Measurements from ENCODE around the gene ENTPD2.

The ENTPD2 gene

DNA sequence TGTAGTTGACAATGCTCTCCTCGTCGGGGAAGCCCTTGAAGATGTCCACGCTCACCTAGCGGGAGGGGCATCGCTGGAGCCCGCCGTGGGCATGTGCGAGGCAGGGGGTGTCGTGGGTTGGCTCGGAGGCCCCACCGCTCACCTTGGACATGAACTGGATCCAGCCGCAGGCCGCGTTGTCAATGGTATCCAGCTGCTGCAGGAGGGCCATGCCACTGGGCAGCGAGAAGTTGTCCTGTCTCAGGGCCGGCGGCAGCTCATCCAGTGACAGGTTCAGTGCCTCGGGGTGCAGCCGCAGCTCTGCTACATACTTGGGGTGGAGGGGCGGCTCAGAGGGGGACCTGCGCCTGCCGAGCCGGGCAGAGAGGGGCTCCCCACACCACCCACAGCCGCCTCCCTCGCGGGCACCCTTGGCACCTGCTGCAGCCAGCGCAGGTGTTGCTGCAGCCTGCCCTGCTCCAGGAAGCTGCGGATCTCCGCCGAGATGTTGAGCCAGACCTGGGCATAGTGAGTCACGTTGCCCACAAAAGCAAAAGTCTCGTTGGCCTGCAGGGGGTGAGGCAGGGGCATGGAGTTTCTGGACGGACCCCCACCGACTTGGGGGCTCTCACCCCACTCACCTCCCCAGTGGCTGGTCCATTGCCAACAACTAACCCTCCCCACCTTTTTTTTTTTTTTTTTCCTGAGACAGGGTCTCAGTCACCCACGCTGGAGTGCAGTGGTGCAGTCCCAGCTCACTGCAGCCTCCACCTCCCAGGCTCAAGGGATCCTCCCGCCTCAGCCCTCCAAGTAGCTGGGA is 34.9 kb downstream of the ENTPD2 start:
- no peak for DNase-seq (ENCODE audit: low read depth in 1 of 2, low spot score in 1 of 2)

DNA sequence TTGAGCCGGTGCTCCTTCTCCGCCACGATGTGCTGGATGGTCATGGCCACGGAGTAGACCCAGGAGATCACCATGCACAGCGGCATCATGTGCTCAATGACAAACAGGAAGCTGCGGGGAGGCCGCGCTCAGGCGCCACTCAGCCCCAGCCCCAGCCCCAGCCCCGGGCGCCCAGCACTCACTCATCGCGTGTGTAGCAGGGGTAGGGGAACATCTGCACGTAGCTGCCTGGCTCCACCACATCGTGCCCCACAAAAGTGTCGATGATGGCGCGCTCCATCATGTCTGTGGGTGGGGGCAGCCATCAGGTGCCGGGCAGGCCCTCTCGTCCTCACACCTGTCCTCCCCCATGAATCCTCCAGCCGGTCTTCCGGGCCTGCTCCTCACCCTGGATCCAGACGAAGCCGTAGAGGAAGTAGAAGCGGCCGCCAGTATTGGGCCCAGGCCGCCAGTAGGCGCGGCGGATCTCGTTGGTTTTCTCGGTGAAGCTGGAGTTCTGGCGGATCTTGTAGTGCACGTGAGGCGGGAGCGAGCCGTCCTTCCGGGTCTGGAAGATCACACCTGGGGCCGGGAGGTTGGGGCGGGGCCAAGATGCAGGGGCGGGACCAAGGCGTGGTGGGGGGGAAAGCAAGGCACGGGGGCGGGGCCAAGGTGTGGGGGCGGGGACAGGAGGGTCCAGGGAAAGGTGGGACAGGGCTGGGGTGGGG is 35.9 kb downstream of the ENTPD2 start:
- no peak for DNase-seq (ENCODE audit: low read depth in 1 of 2, low spot score in 1 of 2)

DNA sequence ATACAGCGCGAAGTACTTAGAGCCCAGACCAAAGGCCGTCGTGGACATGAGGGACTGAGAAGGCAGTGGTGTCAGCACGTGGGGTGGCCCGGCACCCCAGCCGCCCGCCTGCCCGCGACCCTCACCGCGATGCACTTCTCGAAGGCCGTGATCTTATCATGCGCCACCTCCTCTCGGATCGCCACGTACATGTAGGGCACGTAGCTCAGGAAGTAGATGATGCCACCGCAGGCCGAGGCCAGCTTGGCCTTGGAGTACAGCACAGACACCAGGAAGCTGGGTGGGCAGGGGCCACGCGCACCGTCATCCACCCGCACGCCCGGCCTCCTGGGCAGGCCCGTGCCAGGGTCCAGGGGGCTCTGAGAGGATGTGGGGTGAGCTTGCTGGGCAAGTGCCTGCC is 36.8 kb downstream of the ENTPD2 start:
- no peak for DNase-seq (ENCODE audit: low read depth in 1 of 2, low spot score in 1 of 2)

DNA sequence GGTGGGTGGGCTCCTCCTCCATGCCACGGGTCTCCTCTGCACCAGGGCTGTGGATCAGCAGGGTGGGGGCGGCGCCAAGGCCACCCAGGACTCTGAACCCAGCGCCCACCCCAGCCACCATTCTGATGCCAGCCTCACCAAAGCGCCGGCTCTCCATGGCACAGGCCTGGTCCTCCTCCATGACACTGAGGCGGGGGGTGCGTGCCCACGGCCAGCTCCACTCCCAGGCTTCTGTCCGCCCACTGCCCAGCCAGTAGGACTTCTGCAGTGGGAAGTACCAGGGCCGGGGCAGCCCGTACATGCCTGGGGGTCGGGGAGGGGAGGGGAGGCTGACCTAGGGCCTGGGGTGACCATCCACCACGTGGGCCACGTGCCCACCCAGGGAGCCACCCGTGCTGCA is 37.4 kb downstream of the ENTPD2 start:
- DNase-seq (ENCODE audit: low read depth in 1 of 2, low spot score in 1 of 2): no peak

DNA sequence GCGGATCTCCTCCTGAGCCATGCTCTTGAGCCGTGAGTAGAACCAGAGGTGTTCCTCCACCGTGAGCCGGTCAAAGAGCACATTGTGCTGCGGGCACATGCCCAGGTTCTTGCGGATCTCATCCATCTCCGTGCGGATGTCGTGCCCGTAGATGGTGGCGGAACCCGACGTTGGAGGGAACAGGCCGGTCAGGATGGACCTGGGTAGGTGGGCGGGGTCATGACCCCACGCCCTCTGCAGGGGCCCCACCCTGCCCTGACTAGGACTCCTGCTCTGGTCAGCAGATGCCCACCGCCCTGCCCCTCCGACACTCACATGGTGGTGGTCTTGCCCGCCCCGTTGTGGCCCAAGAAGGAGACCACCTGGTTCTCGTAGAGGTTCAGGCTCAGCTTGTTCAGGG is 37.9 kb downstream of the ENTPD2 start:
- DNase-seq (ENCODE audit: low read depth in 1 of 2, low spot score in 1 of 2): no peak

DNA sequence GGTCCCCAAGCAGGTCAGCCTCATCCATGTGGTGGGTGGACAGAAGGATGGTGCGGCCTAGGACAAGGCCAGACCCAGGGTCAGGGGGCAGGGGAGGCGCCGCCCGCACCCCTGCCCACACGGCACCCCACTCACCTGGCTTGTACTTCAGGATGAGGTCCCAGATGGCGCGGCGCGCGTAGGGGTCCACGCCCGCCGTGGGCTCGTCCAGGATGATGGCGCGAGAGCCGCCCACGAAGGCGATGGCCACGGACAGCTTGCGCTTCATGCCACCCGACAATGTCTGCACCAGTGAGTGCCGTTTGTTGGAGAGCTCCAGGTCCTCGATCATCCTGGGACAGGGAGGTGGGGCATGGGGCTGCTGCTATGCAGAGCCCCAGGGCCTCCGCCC is 38.3 kb downstream of the ENTPD2 start:
- no peak for DNase-seq (ENCODE audit: low read depth in 1 of 2, low spot score in 1 of 2)

DNA sequence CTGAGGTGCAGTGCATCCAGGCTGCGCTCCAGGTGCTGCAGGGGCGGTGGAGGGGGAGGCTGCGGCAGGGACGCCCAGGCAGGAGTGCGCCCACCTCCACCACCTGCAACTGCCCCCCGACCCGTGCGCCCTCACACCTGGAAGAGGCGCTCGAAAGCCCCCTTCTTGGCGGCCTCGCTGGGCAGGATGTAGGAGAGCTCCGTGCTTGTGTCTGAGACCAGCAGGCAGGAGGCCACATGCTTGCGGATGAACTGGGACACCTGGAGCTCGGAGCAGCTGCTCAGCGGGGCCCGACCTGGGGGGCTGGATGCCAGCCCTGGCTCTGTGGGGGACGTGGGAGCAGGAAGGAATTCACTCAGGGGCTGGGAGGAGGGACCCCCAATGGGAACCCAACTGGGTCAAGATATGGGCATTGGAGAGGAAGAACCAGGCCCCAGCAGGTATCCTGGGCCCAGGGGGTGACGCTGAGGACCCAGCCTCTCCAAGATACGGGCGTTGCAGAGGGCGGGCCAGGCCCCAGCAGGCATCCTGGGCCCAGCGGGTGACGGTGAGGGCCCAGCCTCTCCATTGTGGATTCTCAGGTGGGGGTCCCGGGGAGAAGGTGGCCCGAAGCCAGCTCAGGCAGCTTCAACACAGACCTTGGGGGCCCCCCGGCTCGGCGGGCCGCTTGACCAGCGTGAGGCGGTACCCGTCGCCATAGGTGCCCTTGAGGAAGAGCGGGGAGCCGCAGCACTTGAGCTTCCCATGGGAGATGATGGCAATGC is 38.9 kb downstream of the ENTPD2 start:
- no peak for DNase-seq (ENCODE audit: low read depth in 1 of 2, low spot score in 1 of 2)

DNA sequence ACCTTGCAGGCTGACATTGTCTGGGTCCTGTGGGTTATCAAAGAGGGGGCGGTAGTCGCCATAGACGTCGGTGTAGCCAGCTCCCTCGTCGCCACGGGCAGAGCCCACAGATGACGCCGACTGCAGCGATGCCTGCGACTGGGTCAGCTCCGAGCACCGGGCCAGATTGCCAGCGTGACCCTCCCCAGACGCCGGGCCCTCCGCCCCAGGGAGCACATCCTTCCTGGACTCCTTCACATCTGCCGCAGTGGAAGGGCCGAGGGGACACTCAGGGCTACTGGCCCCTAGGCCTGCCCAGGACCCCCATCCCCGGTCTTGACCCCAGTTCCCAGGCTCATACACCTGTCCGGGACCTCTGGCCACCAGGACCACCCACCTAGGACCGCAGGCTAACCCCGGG is 39.7 kb downstream of the ENTPD2 start:
- no peak for DNase-seq (ENCODE audit: low read depth in 1 of 2, low spot score in 1 of 2)

DNA sequence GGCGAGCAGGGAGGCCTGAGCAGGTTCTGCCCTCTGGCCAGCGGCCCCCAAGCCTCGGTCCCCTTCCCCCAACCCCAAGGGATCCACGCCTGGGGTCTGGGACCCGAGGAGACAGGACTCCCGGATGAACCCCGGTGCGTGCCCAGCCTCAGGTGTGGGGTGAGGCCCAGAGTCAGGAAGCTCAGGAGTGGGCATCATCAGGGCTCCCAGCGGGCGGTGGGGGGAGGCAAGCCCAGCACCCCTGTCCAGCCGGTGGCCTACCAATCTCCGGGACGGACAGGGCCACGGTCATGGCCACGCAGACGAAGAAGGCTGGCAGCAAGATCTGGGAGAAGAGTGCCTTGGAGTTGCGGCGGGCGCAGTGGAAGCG is 40.3 kb downstream of the ENTPD2 start:
- no peak for DNase-seq (ENCODE audit: low read depth in 1 of 2, low spot score in 1 of 2)

DNA sequence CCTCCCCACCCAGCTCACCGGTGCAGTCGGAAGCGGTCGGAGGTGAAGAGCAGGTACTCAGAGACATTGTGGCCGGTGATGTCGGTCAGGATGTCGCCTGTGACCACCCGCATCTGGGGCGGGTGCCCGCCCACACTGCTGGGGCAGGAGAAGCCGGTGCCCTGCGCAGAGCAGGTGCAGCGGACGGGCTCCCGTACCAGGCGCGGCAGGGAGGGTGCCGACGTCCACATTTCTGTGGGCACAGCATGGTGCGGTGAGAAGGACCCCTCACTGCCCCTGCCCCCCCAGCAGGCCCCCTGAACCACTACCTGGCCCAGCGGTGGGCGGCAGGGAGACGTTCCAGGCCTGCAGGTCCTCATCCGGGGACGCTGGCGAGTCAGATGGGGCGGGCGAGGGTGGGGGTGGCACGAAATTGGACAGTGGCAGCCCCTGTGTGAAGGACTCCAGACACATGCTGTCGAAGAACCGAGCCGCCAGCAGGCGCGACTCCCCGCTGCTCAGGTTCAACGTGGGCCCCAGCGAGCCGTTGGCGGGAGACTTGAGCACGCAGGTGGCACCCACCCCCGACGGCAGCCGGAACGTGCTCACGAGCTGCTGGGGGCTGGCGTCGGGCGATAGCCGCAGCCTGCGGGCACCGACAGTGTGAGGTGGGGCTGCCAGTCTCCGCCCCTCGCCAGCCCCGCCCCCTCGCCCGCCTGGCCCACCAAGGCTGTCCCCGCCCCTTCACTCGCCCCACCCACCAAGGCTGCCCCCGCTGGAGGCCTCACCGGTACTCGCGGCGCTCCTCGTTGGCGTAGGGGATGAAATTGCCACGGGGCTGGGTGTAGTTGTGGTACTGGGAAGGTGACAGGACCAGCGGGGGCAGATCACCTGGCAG is 40.9 kb downstream of the ENTPD2 start:
- no peak for DNase-seq (ENCODE audit: low read depth in 1 of 2, low spot score in 1 of 2)

DNA sequence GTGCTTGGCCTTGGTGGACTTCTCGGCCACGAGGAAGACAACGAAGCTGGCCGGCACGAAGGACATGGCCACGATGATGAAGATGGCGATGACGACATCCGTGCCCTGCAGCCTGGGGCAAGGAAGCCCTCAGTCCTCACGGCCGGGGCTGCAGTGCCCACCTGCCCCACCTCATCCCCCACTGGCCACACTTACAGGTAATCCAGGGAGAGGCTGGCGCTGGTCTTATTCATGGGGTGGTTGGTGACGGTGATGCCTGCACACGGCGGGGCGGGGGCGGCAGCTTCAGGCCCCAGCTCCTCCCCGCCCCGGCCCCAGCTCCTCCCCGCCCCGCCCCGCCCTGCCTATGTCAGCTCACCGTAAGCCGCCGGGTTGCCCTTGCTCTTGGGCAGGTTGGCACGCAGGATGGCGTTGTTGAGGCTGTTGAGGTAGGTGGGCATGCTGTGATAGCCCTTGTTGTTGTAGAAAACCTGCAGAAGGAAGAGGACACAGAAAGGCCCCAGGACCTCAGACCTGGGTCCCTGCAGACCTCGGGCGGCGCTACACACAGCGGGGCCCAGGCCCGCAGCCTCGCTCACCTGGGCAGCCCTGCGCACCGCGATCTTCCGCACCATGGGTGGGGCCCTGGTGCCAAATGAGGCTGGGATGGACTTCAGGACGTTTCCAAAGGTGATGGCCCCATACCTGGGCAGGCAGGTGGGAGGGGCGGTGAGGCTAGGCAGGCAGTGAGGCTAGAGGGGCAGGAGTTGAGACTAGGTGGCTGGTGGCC is 41.8 kb downstream of the ENTPD2 start:
- DNase-seq (ENCODE audit: low read depth in 1 of 2, low spot score in 1 of 2): no peak

DNA sequence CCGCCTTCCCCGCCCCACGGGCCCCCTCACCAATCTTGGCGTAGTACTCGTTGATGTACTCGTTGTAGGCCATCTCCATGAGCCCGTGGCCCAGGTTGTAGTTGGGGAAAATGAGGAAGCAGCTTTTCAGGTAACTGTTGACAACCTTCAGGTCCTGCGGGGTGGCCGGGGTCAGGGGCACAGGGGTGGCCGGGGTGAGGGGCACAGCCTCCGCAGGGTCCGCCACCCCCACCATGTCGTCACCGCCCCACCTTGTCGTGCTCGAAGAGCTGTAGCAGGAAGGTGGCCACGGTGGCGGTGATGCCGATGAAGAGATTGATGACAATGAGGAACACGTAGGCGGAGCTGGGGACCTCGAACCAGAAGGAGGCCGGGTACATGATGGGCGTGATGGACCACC is 42.7 kb downstream of the ENTPD2 start:
- no peak for DNase-seq (ENCODE audit: low read depth in 1 of 2, low spot score in 1 of 2)

DNA sequence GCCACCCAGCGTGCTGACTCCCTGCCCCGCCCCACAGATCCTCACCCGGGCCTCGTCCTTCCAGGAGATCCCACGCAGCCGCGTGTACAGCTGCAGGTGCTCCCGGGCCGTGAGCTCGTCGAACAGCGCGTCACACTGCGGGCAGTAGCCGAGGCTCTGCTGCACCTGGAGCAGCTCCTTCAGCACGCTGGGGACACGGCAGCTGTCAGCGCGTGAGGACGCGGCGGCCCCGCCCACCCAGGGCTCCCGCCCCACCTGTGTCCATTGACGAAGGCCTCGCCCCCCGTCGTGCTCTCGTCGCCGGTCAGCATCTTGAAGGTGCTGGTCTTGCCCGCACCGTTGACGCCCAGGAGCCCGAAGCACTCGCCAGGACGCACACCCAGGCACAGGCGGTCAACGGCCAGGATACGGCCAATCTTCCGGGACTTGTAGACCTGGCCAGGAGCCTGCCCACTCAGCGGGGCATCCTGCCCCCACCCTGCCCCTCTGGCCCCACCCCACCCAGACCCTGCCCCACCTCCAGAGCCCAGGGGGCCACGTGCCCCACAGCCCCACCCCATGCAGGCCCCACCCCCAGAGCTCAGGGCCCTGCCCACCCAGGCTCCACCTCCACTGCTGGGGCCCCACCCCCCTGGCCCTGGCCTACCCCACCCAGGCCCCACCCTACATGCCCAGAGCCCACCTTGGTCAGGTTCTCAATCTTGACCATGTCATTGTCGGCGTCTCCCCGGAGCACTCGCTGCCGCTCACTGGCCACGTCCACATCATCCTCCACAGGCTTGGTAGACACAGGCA is 43.7 kb downstream of the ENTPD2 start:
- no peak for DNase-seq (ENCODE audit: low read depth in 1 of 2, low spot score in 1 of 2)

DNA sequence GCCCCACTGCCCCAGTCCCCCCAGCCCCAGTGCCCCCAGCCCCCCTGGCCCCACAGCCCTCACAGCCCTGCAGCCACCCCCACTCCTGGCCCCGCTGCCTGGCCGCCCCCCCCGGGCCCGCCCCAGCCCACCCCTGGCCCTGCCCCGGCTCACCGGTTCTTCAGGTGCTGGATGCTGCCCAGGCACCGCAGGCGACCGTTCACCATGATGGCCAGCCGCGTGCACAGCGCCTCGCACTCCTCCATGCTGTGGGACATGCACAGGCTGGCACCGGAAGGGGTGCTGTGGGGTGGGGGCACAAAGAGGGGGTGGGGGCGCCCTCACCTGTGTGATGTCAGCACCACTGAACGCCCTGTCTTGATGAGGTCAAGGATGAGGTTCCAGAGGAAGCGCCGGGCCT is 44.6 kb downstream of the ENTPD2 start:
- no peak for DNase-seq (ENCODE audit: low read depth in 1 of 2, low spot score in 1 of 2)

DNA sequence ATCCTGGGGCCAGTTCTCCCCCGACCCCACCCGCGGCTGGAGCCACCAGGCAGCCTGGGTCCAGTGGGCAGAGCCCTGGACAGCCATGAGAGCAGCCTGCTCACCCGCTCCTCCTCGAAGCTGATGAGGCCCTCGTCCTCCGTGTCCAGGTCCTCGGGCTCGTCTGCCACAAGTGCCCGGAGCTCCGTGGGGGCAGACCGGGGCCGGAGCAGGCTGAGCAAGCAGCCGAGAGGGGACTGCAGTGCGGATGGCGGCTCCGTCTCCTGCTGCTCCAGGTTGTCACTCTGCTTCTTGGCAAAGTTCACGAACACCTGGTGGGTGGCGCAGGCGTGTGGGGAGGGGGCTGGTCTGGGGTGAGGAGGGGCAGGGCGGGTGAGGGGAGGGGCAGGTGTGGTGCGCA is 45.5 kb downstream of the ENTPD2 start:
- no peak for DNase-seq (ENCODE audit: low read depth in 1 of 2, low spot score in 1 of 2)

DNA sequence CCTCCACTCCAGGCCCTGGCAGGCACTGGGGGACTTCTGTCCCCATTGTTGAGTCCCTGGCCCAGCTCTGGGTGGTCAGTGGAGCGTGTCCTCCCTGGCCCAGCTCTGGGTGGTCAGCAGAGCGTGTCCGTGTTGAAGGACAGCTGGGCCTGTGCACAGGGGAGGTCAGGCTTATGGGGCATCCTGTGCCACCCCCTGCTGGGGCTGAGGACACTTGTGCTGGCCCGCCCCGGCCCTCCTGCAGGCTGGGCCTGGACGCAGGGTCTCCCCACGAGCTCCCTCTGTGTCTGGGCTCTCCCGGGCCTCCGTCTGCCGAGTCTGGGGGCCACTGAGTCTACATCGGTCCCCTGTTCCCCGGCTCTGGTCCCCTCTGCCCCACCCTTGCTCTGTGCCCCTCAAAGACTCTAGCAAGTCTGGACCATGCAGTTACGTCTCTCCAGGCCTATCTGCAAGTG is 46.0 kb downstream of the ENTPD2 start:
- DNase-seq (ENCODE audit: low read depth in 1 of 2, low spot score in 1 of 2): no peak

DNA sequence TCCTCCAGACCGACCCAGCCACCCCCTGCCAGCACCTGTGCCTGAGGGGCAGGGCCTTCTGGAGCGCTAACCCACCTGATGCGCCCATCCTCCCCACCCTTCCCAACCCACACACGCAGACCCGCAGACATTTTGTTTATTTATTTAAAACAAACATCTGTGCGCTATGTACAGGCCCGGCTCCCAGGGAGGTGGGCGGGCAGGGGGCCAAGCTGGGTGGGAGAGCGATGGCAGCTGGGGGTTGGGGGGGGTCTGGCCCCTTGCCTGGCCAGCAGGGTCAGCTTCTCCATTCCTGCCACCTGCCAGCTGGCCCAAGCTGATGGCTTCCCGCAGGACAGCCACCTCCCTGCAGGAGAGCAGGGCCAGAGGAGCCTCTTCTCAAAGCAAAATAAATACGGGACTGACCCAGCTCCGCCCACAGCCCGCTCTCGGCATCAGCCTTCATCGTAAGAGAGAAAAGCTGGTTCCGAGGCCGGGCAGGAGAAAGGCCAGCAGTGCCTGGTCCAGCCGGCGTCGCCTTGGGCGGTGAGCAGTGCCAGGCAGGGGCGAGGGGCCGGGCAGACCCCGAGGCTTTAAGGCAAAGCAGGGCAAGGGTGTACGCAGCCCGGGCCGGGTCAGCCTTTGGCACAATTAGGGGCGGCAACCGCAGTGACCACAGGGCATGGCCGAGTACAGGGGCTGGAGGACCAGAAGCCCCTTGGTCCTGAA is 46.6 kb downstream of the ENTPD2 start:
- no peak for DNase-seq (ENCODE audit: low read depth in 1 of 2, low spot score in 1 of 2)

DNA sequence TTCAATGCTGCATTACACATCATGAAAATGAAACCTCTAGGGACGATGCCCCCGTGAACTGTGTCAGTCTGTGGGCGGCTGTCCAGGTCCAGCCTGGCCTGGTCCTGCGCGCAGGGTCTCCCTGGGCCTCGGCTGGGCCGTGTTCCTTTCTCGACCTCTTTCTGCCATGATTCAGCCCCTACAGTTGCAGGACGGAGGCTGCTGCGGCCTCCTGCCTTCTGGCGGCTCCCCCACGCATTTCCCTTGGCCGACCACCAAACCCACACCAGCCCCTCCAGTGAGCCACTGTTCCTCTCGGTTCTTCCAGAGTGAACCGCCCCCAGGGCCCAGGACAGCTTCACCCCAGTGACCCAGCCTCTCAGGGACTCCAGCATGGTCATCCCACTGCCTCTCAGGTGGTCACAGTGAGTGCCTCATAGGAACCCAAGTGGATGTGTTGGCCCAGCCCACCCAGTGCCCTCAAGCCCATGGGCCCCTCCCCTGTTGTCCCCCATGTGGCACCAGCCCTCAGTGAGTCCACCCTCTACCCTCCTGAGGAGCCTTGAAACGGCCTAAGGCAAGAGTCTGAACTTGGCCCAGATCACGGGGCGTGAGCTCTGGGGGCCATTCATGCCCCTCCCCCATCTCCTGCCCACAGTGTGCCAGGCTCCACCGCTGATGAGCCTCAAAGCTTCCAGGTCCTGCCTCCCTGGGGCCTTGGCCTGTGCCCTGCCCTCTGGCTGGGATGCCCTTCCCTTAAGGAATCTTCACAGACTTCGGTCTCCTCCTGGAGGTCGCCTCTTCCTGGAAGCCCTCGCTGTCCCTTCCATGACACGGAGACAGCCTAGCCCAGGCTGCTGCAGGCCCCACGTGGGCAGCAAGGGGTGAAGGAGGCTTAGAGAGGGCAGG is 47.5 kb downstream of the ENTPD2 start:
- DNase-seq (ENCODE audit: low read depth in 1 of 2, low spot score in 1 of 2): no peak
